ENCODE data around the gene GORASP2. TPM values are rescaled to one million over a fixed set of nuclear protein-coding genes. Genes with fewer than 3 reads are reported as not detected.

GORASP2 gene
- total RNA-seq, 1 donor from 2014 or later: 67.1 TPM

GRCh38 chr2:170944545-170944944 lies 15.5 kb downstream of the GORASP2 start:
- Histone ChIP-seq H3F3A (ENCODE audit: low read depth) (peaks cover 7% of the 10 kb centered on the region), H2AFZ (replicated peaks) (no peak overlapping the region), H3K9ac (no peak overlapping the region), H3K4me3 (no peak overlapping the region), H3K4me2 (no peak overlapping the region), H3K4me1 (peaks cover 8% of the 10 kb centered on the region), H3K27me3 (no peaks in the 10 kb centered on the region), H3K36me3 (peaks cover 15% of the 10 kb centered on the region), H3K9me3 (ENCODE audit: low read depth) (no peaks in the 10 kb centered on the region), H4K20me1 (ENCODE audit: low read depth) (peaks cover 69% of the 10 kb centered on the region), H3K27ac (no peak overlapping the region), H3K79me2 (ENCODE audit: low read depth) (peaks cover 100% of the 10 kb centered on the region)
- no peaks in the 10 kb centered on the region for H3K4me1 Mint-ChIP-seq
- TF ChIP-seq CTCF (IDR thresholded peaks at IDR 0.05) (no peak), EZH2phosphoT487 (IDR thresholded peaks at IDR 0.05) (no peak), EZH2 (IDR thresholded peaks at IDR 0.05) (no peak)
- H3K9me3 Mint-ChIP-seq: peaks cover 13% of the 10 kb centered on the region
- no peaks in the 10 kb centered on the region for H3K27me3 Mint-ChIP-seq (ENCODE audit: insufficient read depth, low read depth)
- H3K27ac Mint-ChIP-seq: no peak overlapping the region
- H3K4me3 Mint-ChIP-seq: no peak overlapping the region
- no peak for DNase-seq (ENCODE audit: low spot score)
- H3K36me3 Mint-ChIP-seq: peaks cover 26% of the 10 kb centered on the region

GRCh38 chr2:170949415-170949814 lies 20.4 kb downstream of the GORASP2 start:
- H3K27ac Mint-ChIP-seq: no peak overlapping the region
- Histone ChIP-seq H3K9ac (no peak overlapping the region), H3K4me2 (no peak overlapping the region), H3K27ac (no peak overlapping the region), H3K9me3 (ENCODE audit: low read depth) (no peaks in the 10 kb centered on the region), H3K79me2 (ENCODE audit: low read depth) (peaks cover 52% of the 10 kb centered on the region), H3K27me3 (no peaks in the 10 kb centered on the region), H3K36me3 (peaks cover 39% of the 10 kb centered on the region), H2AFZ (replicated peaks) (no peak overlapping the region), H3K4me3 (no peak overlapping the region), H3K4me1 (peaks cover 8% of the 10 kb centered on the region), H4K20me1 (ENCODE audit: low read depth) (peaks cover 21% of the 10 kb centered on the region), H3F3A (ENCODE audit: low read depth) (peaks cover 12% of the 10 kb centered on the region)
- no peaks in the 10 kb centered on the region for H3K27me3 Mint-ChIP-seq (ENCODE audit: insufficient read depth, low read depth)
- no peak overlapping the region for H3K4me3 Mint-ChIP-seq
- H3K36me3 Mint-ChIP-seq: peaks cover 36% of the 10 kb centered on the region
- H3K4me1 Mint-ChIP-seq: no peaks in the 10 kb centered on the region
- DNase-seq (ENCODE audit: low spot score): no peak
- H3K9me3 Mint-ChIP-seq: peaks cover 2% of the 10 kb centered on the region
- no peak for TF ChIP-seq EZH2phosphoT487 (IDR thresholded peaks at IDR 0.05)
- TF ChIP-seq EZH2 (IDR thresholded peaks at IDR 0.05): no peak
- TF ChIP-seq CTCF (IDR thresholded peaks at IDR 0.05): no peak

- no peak overlapping the region for H2AFZ ChIP-seq (replicated peaks)
- peaks cover 13% of the 10 kb centered on the region for H4K20me1 ChIP-seq (ENCODE audit: low read depth)
- peaks cover 12% of the 10 kb centered on the region for H3F3A ChIP-seq (ENCODE audit: low read depth)
- no peaks in the 10 kb centered on the region for H3K4me1 Mint-ChIP-seq
- H3K27me3 Mint-ChIP-seq (ENCODE audit: insufficient read depth, low read depth): no peaks in the 10 kb centered on the region
- H3K27ac ChIP-seq: no peak overlapping the region
- peaks cover 44% of the 10 kb centered on the region for H3K36me3 ChIP-seq
- peaks cover 8% of the 10 kb centered on the region for H3K4me1 ChIP-seq
- H3K9me3 ChIP-seq (ENCODE audit: low read depth): no peaks in the 10 kb centered on the region
- DNase-seq (ENCODE audit: low spot score): no peak
- H3K4me3 ChIP-seq: no peak overlapping the region
- H3K27ac Mint-ChIP-seq: no peak overlapping the region
- TF ChIP-seq CTCF (IDR thresholded peaks at IDR 0.05) (no peak), EZH2phosphoT487 (IDR thresholded peaks at IDR 0.05) (no peak), EZH2 (IDR thresholded peaks at IDR 0.05) (no peak)
- peaks cover 43% of the 10 kb centered on the region for H3K36me3 Mint-ChIP-seq
- H3K79me2 ChIP-seq (ENCODE audit: low read depth): peaks cover 43% of the 10 kb centered on the region
- no peaks in the 10 kb centered on the region for H3K9me3 Mint-ChIP-seq
- H3K27me3 ChIP-seq: no peaks in the 10 kb centered on the region
- no peak overlapping the region for H3K9ac ChIP-seq
- no peak overlapping the region for H3K4me3 Mint-ChIP-seq
- no peak overlapping the region for H3K4me2 ChIP-seq
These were observed 21.2 kb downstream of the GORASP2 start for GRCh38 chr2:170950221-170950761.

Data from neural progenitor cell (in vitro differentiated cells).